ENCODE measurements around the gene OR4L1.
"Not testable (repeated sequence)": the region's sequence is repeated elsewhere in the genome, so short reads cannot be mapped to it uniquely, and the experiment has no call there.

The OR4L1 gene

DNA sequence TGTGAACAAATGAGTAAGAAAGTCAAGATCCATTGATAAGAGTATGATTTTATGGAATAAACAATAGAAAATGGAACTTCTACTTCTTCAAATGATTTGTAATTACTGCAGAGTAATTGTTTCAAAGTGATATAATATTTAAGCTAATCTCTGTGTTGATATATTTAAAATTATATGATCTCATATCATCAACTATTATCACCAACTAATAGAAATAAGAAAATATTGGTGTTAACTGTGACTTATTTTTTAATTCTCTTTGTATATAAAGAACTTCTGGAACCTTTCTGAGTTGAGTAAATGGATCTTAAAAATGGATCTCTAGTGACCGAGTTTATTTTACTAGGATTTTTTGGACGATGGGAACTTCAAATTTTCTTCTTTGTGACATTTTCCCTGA lies at the start of gene OR4L1:
Gene OR4L1, plus strand, starts transcription at position 301 of the 400 bp plus-strand sequence. Its CDS starts 0 bp downstream, at position 301.
- DNase-seq (ENCODE audit: low read depth): no peak

- no peak for DNase-seq (ENCODE audit: low read depth)
Measured at GRCh38 chr14:20019257-20019865, 40.5 kb upstream of the OR4L1 start, which contains the start of gene OR4K14. Gene OR4K14, minus strand, starts transcription at chr14:20019307. Its CDS starts 4,114 bp downstream, at chr14:20015193.

- no peak for DNase-seq (ENCODE audit: low read depth)
Measured at GRCh38 chr14:20031058-20031457, 28.8 kb upstream of the OR4L1 start.

GRCh38 chr14:20035449-20035848 lies 24.4 kb upstream of the OR4L1 start:
- DNase-seq (ENCODE audit: low read depth): no peak

- DNase-seq (ENCODE audit: low read depth): no peak
Measured at GRCh38 chr14:20035938-20036337, 23.9 kb upstream of the OR4L1 start, which contains the start of gene OR4K13. Gene OR4K13, minus strand, starts transcription at chr14:20036038. Its CDS starts 1,280 bp downstream, at chr14:20034758.

- DNase-seq (ENCODE audit: low read depth): no peak
Measured at GRCh38 chr14:20044243-20044642, 15.6 kb upstream of the OR4L1 start.

DNA sequence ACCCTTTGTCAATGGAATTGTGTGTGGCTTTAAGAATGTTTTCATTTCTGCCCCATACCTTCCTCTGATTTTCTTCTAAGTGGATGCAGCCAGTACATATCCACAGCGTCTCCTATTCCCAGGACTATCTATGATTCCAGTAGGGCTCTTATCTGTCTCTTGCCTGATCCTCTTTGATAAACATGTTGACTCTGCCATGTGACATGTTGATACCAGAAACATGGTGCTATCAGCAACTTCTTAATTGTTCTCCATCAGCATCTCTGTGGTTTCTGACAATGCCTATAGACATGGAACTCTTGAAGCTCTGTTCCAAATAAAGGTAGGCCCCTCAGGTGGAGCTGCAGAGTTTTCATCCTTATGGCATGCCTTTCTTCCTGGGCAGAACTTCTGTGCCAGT lies 11.6 kb upstream of the OR4L1 start:
- no peak for DNase-seq (ENCODE audit: low read depth)

GRCh38 chr14:20092050-20092449 lies 32.2 kb downstream of the OR4L1 start:
- DNase-seq (ENCODE audit: low read depth): no peak

- no peak for DNase-seq (ENCODE audit: low read depth)
Measured at GRCh38 chr14:20093442-20093841, 33.6 kb downstream of the OR4L1 start.

- not testable (repeated sequence) for DNase-seq (ENCODE audit: low read depth)
Measured at GRCh38 chr14:20098926-20099770, 39.3 kb downstream of the OR4L1 start.

GRCh38 chr14:20110438-20110837 lies 50.6 kb downstream of the OR4L1 start, which contains the start of gene OR4K17:
Gene OR4K17, plus strand, starts transcription at chr14:20110739. Its CDS starts 6,761 bp downstream, at chr14:20117500.
- no peak for DNase-seq (ENCODE audit: low read depth)
